HEK293T (cell line): ENCODE results near the gene ADCY9.

ENCODE experiments used
- ARNT ChIP-seq: fragments of 450-650 bp; IDR thresholded peaks from 2 replicates; pipeline ENCODE4 v1.6.1; 2017; ENCODE audit warnings: mild to moderate bottlenecking
- BHLHE40 ChIP-seq: fragments of 450-650 bp; IDR thresholded peaks from 2 replicates; pipeline ENCODE4 v1.6.1; 2016; ENCODE audit warnings: mild to moderate bottlenecking, moderate library complexity, borderline replicate concordance
- CTBP1 ChIP-seq: fragments of 450-650 bp; IDR thresholded peaks from 2 replicates; pipeline ENCODE4 v1.6.1; 2016; ENCODE audit warnings: borderline replicate concordance
- ELF4 ChIP-seq: fragments of 450-650 bp; IDR thresholded peaks from 2 replicates; pipeline ENCODE4 v1.6.1; 2017; ENCODE audit warnings: antibody characterized with exemption
- FOXA1 ChIP-seq: fragments of 450-650 bp; IDR thresholded peaks from 2 replicates; pipeline ENCODE4 v1.6.1; 2016; ENCODE audit warnings: mild to moderate bottlenecking
- FOXK2 ChIP-seq: fragments of 450-650 bp; IDR thresholded peaks from 2 replicates; pipeline ENCODE4 v1.6.1; 2016; ENCODE audit warnings: mild to moderate bottlenecking
- FOXM1 ChIP-seq: fragments of 450-650 bp; IDR thresholded peaks from 2 replicates; pipeline ENCODE4 v1.6.1; 2017; ENCODE audit warnings: mild to moderate bottlenecking, borderline replicate concordance
- HDGF ChIP-seq: fragments of 450-650 bp; IDR thresholded peaks from 2 replicates; pipeline ENCODE4 v1.6.1; 2017; ENCODE audit warnings: antibody characterized with exemption, borderline replicate concordance
- L3MBTL2 ChIP-seq: fragments of 450-650 bp; conservative IDR thresholded peaks from 2 replicates; pipeline ENCODE4 v1.6.1; 2016; ENCODE audit warnings: mild to moderate bottlenecking
- LEF1 ChIP-seq: fragments of 450-650 bp; IDR thresholded peaks from 2 replicates; pipeline ENCODE4 v1.6.1; 2017; ENCODE audit warnings: mild to moderate bottlenecking, borderline replicate concordance
- PKNOX1 ChIP-seq: fragments of 450-650 bp; IDR thresholded peaks from 2 replicates; pipeline ENCODE4 v1.6.1; 2016
- SP1 ChIP-seq: fragments of 450-650 bp; IDR thresholded peaks from 2 replicates; pipeline ENCODE4 v1.6.1; 2017
- SUZ12 ChIP-seq: fragments of 450-650 bp; IDR thresholded peaks from 2 replicates; pipeline ENCODE4 v1.6.1; 2016; ENCODE audit warnings: mild to moderate bottlenecking
- TARDBP ChIP-seq: fragments of 450-650 bp; IDR thresholded peaks from 2 replicates; pipeline ENCODE4 v1.6.1; 2016

DNA sequence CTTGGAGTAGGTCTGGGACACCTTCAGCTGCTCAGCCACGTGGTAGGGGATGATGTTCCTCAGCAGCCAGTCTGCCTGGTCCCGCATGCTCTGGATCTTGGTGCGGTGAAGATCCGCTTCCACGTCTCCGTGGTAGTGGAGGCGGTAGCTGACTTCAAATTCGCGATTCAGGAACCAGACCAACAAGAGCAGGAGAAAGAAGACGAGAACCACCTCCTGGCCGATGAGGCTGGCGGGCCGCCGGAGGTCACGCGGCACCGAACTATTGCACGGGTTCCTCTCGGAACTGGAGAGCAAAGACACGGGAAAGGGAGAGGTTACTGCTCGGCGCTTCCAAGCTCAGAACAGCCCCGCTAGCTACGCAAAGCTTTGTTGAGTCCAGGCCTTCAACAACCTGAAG is 149.6 kb downstream of the ADCY9 start:
- TF ChIP-seq SP1 (no peak), SUZ12 (no peak), FOXM1 (no peak), ELF4 (no peak), BHLHE40 (no peak), TARDBP (no peak), PKNOX1 (no peak), CTBP1 (no peak), FOXA1 (no peak), HDGF (no peak), ARNT (no peak), L3MBTL2 (no peak), FOXK2 (no peak), LEF1 (no peak)
